ENCODE data around the gene KCND2.

- TF ChIP-seq POLR2AphosphoS5 (IDR thresholded peaks at IDR 0.05; ENCODE audit: low read depth, low read length) (no peak), TAF1 (IDR thresholded peaks at IDR 0.05; ENCODE audit: borderline replicate concordance, insufficient read depth, low read length) (no peak), FOXP2 (optimal IDR thresholded peaks at IDR 0.05; ENCODE audit: borderline replicate concordance, extremely low read depth, extremely low read length, insufficient read depth) (no peak), REST (IDR thresholded peaks at IDR 0.05; ENCODE audit: insufficient read depth in 1 of 2, low read depth in 2 of 2, low read length in 2 of 2) (no peak), SIN3A (IDR thresholded peaks at IDR 0.05; ENCODE audit: borderline replicate concordance, insufficient read depth, low read length) (no peak)
Measured at GRCh38 chr7:120775755-120776154, 502.8 kb downstream of the KCND2 start.

All from PFSK-1 (cell line).